Activated T-helper 9 cell treated with anti-CD3 and anti-CD28 coated beads, Interleukin-2, amount 50 U/mL, for 16 hours (primary cell): ENCODE results near the gene ANO7.
A peak's percentile ranks its signal among the peaks of the same experiment; 100 is the strongest.

Experiments
- DNase-seq: peaks from one replicate; pipeline ENCODE4 v3.0.0-alpha.2; 2020; ENCODE audit warnings: low read depth

Gene ANO7

DNA sequence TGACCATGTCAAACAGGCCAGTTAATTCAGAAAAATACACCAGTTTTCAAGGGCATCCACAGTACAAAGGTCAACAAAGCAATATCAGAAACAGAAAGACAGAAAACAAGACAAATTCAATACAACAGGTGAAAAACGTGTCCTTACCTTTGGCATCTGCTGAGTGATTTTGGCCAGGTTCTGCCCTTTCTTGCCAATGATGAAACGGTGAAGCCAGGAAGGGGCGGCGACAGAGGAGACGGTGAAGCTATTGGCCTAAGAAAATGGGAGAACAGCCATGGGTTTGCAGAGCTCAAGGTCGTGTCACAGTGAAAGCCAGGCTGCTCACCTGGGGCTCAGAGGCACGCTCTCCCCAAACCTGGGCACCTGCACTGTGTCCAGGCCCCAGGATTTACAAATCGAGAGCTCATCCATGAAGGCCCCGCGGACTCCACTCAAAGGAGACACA is 66.5 kb downstream of the ANO7 start:
- no peak for DNase-seq

DNA sequence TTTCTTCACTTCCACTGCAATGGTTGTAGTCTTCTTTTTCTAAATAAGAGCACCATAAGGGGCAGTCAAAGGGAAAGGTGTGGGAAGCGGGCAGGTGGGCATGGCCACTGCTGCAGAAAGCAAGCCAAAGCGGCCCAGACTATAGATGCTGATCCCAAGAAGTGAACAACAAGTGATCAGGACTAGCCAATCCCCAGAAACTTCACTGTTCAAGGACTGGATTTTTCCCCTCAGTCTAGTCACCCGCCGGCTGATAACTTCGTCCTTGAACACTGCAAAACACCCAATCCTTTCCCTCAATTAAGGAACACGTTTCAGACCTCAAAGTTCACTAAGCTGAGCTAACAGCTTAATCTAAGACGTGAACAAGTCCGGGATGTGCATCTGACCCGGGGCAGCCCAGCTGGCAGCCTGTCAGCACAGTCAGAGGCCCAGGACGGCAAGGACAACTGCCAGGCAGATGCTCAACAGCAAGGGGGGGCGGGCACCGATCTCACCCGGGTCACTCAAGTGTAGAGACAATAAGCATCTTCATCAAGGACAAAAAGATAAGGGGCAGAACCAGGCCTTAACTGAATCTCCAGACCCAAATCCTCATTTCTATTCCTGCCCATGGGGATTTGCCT is 67.2 kb downstream of the ANO7 start:
- no peak for DNase-seq

DNA sequence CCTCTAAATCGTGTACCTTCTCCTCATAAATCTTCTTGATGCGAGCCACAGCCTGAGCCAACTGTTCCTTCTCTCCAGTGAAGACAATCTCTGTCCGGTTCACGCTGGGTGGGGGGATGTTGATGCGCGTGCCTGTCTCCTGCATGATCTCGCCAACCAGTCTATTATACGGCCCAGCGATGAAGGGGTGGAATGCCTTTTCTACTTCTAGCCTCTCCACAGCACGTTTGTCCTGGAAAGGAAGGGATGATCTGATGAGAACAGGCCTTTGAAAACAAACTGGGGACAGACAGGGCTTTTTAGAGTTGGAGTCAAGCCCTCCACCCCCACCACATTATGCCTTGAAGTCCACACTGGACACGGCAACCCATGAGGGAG is 67.7 kb downstream of the ANO7 start:
- DNase-seq: no peak

DNA sequence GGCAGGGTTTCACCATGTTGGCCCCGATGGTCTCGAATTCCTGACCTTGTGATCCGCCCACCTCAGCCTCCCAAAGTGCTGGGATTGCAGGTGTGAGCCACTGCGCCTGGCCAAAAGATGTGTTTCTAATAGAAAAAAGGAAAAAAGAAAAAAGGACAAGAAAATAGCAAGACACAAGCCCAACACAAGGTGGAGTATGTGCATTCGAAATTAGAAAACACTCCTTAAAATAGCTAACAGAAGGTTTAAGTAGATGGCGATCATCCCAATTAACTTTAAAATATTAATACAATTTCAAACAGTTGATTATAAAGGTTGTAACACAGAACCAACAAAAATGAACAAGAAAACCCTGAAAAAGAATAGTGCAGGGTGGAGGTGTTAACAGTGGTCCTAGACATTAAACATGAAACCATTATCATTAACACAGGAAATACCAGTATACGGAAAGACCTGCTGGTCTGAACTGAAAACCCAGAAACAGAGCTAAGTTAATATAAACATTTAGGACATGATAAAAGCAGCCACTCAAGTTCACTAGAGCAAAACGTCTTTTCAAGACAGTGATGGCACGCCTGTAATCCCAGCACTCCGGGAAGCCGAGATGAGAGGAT is 69.0 kb downstream of the ANO7 start:
- DNase-seq: no peak

DNA sequence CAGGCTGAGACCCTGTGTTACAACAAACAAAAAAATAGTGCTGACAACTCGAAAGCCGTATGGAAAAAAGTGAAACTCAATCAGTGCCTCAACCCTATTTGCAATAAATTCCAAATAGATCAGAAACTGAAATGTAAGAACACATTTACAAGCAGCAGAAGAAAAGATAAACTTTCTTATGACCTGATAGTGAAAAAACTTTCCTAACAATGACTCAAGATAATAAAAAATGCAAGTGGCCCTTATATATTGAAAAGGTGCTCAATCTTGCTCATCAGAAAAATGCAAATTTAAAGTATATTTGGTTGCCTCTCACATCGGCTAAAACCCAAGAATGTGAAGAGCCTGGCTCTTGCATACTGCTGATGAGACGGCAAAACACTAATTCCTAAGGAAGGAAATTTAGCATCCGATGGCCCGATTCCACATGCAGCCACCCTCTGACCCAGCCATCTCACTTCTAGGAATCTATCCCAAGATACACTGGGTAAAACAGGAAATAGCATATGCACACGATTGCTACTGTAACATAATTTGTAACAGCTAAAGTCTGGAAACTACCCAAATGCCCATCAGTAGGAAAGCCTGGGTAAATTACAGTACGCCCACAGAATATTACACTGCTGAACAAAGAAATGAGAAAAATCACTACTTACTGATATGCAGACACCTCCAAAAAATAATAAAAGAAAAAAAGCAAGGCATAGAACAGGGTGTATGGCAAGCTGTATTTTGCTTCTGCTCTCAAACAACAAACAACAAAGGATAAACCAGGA is 70.2 kb downstream of the ANO7 start:
- no peak for DNase-seq

DNA sequence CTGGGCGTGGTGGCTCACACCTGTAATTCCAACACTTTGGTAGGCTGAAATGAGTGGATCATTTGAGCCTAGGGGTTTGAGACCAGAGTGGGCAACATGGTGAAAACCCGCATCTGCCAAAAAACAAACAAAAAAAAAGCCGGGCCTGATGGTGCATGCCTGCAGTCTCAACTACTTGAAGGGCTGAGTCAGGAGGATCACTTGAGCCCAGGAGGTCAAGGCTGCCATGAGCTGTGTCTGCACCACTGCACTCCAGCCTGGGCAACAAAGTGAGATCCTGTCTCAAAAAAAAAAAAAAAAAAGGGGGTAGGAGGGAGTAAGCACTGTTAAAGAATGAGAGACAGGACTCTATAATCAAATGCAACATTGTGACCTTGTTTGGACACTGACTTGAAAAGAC is 72.4 kb downstream of the ANO7 start:
- DNase-seq: no peak

DNA sequence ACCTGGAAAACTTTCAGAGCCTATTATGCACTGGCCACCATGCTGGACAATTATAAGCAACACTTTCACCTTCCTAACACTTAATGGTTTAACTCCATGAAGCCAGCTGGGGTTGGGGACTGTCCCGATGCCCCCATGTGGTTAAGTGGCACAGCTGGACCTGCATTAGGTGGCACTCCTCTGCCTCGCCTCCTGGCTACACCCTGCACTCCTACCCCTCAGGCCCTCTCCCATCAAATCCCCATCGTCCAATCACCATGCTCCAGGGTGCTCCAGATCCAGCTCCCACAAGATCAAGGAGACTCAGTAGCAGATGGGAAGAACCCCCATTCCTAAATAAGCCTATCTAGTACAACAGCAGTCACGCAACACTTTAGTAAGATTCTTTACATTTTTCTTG is 73.2 kb downstream of the ANO7 start:
- DNase-seq: no peak

DNA sequence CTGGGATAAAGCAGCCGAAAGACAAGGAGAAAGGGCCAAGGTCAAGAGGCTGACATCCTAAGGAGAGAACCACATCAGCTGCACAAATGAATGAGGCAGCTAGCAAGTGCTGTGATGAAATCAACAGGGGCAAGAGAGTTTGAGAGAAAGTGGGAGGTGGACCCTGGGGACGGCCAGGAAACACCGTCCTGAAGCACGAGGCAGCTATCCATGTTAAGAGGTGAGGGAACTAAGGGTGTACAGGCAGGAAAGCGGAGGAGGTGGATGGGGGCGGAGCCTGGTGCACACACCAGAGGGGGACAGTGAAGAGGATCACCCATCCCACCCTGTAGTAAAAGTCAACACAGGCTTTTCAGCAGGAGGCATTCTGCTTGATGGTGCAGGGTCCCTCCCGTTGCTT is 74.6 kb downstream of the ANO7 start:
- no peak for DNase-seq

DNA sequence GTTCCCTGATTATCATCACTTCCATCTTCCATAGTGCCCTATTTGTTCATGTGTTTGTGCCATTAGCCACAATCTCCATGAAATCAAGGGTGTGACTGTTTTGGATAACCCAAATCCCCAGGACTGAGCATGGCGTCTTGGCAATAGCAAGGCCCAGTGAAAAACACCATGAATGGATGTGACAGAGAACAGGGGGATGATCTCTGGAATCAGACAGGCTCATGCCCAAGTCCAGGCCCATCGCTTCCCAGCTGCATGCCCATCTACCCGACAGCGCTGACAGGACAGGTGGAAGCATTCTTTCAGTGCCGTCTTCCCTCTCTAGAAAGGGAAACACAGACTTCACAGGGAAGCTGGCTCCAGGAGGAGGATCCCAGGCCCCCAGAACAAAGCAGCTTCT is 77.0 kb downstream of the ANO7 start:
- DNase-seq: no peak

DNA sequence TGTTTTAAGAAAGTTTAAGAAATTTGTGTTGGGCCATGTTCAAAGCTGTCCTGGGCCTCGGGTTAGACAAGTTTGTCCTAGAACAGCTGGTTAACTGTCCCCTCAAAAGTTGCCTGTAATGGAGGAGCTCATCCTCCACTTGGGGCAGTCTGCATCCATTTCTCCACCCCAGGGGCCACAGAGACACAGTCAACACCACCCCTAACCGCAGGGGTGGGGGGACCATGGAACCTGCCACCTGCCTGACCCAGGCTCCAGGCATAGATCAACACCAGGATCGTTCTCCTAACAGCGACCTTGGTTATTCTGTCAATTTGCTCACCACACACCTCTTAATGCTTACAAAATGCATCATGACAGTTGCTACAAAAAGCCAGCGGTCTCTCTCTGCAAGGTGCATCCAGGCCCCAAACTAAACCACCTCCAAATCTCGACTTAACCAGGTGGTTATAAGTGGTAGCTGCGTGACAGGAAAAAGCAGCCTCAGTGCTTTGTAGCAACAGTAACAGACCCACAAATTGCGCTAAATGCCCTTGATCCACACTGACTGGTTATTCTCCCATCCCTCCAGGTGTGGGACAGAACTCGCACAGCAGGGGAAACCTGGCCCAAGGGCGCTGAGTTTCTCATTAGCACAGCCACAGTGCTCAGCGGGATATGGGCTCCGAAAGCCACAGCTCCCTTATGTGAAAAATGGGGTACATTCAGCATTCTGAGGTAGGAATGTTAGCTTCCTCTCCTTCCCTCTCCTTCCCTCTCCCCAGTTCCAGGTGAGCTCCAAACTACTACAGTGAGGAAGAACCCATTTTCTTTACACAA is 79.0 kb downstream of the ANO7 start:
- no peak for DNase-seq

DNA sequence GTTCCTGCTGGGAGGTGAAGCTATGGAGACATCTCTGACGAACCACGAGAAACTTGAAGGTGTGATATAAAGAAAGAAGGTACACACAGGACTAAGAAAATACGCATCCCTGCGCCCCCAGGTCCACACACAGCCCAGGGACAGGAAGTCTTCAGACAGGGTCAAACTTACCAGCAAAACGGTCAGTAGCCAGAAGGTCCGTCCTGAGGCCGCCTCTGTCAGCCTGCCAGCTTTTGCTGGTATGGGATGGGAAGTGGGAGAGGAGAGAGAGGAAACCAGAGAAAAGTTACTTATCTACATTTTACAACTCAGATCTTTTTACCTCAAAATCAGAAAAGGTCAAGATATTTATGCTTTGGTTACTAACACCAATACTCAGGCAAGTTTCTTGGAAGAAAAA is 79.8 kb downstream of the ANO7 start:
- DNase-seq: no peak

DNA sequence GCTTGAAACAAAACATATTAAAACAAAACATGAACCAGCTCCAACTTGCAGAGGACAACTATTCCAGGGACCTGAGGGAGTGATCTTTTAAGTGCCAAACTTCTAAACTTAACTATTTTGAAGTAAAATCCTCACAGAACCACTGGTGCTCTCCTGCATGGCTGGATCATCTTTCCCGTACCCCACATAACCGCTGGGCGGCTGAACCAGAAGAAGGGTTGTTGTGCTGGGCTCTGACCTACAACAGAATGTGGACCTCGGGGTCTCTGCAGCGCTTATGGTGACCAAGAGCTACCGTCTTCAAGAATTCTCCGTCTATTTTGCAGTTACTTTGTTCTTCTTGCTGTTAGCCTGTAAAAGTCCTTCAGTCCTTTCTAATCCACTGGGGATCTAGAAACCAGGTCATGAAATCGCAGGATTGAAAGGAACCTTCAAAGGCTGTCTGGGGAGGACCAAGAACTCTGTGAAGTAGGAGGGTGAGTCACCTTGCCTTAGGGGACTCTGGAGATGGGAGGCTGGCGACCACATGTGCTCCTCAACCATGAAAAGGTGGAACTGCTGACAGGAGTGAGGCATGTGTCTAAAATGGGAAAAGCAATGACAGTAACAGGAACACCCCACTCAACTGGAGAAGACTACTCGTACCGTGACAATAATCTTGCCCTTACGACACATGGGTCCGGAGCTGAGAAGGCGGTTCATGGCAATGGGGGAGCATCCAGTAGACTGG is 80.4 kb downstream of the ANO7 start:
- no peak for DNase-seq

DNA sequence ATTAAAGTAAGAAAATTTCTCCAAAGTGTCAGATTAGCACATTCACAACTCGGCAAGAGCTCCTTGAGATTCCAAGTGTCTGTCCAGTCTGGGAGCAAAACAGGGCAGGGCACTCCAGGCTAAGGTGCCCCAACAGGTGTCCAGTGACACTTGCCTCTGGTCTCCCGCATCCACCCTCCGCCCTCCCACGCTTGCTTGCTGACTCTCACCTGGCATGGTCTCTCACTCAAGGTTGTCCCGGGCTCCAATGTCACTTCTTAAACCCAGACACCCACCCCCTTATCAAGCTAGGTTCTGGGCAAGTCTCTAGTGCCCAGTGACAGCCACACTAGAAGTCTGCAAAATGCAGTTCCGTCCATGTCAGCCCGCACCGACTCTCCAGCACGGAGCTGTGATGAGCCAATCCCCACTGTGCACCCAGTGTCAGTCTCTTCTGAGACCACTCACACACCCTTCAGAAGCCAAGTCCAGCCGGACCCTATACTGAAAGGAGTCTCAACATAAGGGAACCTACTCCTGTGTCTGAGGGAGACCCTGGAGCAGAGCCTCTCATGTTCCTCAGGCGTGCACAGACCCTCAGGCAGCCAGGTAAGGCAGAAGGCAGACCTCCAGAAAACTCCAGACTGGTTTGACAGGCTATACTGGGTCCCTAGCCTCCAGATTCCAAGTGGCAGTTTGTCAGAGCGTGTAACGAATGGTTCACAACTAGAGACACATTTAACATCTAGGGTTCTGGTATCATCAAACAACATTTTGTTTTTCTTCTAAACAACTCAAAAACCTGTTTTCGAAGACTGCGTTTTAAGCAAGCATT is 81.4 kb downstream of the ANO7 start:
- DNase-seq: no peak

DNA sequence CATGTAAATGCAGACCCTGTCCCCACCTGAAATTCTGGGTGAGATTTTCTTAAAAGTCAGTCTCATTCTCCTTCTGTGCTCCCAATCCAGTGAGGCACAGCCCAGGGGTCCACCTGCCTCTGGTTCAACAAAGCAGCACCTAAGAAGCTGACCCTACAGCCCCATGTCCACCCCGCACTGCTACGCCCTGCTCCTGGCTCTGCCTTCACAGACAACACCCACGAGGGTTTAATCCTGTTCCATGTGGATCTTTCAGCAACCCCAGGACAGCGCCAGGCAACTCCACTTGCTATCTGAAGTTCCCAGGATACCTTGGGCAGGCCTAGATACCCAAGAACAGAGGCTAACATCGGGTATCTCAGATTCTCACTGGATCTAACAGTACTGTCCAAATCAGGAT is 82.1 kb downstream of the ANO7 start:
- DNase-seq: no peak

DNA sequence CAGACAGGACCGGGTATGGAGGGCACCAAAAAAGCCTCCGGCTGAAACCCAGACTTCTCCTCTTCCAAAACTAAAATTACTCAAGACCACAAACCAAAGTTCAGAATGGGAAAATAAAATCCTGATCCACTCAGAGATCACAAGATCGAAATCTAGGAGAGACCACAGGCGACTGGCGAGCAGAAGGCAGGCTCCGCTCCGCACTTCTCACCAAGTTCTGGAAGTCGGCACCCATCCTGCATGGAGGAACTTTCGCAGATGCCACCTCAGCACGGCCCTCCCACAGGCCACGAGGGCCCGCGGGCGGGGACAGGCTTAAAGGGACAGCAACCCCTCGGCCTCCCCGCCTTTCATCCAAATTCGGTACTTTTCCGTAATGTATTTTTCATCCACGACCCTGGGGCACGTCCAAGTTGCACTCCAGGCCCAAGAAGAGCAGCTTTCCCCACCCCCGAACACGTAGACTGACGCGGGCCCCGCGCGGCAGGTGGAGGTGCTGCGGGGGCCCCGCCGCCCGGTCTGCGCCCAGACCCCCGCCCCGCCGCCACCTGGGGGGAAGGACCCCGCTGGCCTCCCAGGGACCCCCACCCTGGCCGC is 83.3 kb downstream of the ANO7 start:
- DNase-seq: peak; percentile 40

DNA sequence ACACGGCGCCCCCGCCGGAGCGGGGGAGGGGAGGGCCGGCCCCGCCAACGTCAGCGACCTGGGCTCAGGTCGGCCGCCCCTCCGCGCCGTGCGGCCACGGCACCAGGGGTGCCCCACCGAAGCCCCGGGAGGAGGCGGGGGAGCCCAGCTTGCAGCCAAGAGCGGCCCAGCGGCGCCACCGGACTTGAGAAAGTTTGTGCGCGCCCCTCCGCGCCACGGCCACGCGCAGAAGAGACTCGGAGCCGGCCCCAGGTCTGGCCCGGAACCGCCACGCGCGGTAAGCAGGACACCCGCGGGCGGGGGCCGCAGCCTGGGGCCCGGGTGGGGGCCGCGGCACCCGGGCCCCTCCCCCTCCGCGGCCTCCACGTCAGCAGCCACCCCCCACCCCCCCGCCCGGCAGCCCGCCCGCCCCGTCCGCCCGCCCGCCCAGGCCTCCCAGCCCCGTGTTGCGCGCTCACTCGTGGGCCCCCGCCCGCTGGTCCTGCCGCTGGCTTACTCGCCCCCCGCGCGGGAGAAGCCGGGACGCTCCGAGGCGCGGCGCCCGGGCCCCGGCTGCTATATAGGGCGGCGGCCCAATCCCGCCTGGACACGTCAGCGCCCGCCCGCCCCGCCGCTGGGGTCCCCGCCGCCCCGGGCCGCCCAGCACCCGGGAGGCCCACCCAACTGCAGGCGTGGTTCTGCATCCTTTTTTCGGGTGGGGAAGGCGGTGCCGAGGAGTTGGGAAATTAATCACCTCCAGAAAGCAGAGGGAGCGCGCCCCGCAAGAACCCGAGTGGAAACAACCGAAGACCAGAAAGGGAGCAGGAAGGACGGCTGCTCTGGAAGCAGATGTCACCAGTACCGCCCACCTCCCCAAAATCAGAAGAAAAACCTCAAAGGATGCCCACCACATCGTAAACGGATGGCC is 84.1 kb downstream of the ANO7 start:
- DNase-seq: peak; percentile 28

DNA sequence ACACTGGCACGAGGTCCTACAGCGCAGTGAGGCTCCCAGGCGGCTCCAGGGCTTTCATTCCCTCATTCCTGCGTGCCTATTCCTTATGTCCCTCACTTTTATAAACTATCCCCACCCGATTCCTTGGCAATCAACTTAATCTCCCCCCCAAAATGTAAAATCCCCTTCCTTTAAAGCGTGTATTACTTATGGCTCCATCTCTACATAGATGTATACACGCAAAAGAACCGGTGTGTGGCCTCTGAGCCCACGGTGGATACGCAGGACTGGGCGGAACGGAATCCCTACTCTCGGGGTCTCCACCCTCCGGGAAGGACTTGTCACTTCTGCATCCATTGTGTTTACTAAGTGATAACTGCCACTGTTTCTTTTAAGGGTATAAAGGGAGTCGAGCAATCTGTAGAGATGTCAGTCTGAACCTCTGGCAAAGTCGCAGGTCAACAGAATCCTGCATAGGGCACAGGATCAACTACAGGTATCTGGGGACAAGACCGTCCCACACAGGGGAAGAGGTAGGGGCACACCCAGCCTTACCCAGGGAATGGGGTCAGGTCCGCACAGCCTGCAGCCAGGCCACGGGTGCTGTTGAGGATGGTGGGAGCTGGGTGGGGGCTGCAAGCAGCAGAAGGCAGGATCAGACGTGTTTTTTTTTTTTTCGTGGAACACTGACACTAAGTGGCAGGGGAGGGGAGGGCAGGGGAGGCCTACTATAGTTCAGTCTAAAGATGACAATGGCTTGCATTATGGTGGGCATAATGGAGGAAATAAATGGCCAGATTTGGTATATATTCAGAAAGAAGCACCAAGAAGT is 84.9 kb downstream of the ANO7 start:
- no peak for DNase-seq

DNA sequence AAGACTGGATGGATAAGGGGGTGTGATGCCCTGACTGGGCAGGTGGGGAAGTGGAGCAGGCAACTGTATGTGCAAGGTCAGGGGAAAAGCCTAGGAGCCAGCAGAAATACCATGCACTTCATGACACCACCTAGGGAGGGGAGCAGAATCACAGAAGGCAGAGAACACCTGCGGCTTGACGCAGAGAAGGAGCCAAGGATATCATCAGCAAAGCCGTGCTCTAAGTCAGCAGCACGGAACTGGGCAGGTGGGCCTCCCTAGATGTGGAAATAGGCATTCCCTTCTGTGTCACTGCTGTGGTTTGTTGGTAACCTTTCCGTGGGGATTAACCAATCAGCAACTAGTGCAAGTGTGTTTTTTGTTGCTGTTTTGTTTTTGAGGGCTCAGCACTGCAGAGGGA is 85.7 kb downstream of the ANO7 start:
- DNase-seq: no peak
